HG02759 (cell line): Measurements from ENCODE around the gene ACACA.
A peak's percentile ranks its signal among the peaks of the same experiment; 100 is the strongest.
"Not testable (repeated sequence)": the region's sequence is repeated elsewhere in the genome, so short reads cannot be mapped to it uniquely, and the experiment has no call there.

Experiments
- ATAC-seq: cut with Tn5 transposase; IDR thresholded peaks from one replicate; pipeline ENCODE4 v1.9.1; 2021; ENCODE audit warnings: mild to moderate bottlenecking, moderate library complexity; ENCODE audit not compliant: unreplicated experiment

The ACACA gene

DNA sequence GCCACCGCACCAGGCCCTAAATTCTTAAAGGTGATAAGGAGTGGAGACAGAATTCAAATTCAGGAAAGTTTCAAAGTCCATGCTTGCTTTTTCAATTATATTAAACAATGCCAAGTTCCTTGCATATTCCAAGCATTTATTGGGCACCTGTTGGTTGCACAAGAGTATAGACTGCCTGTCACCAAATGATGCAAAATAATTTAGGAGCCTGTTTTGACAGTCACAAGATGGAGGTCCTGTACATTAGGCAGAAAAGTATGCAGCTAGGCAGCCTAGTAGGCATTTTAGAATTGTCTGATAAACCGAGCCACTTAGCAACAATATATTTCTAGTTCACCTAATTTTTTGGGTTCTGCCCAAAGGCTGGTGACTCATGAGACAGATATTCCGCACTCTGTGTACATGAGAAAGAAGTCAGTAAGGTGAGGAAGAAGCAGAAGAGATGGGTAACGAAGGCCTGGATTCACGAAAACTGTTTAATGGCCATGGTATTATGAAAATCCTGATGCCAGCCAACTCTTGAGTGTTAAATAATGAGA is 7.3 kb downstream of the ACACA start:
- no peak for ATAC-seq

DNA sequence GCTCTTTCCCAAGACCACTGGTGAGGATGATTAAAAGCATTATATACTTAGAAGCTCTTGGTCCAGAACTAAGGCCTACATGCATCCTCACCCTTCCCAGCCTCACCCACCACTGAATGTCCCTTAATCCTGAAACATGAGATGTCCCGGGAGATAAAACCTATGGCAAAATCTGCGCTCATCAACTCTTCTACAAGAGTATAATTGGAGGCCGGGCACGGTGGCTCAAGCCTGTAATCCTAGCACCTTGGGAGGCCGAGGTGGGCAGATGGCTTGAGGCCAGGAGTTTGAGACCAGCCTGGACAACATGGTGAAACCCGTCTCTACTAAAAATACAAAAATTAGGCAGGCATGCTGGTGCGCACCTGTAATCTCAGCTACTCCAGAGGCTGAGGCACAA is 13.3 kb downstream of the ACACA start:
- ATAC-seq: no peak

DNA sequence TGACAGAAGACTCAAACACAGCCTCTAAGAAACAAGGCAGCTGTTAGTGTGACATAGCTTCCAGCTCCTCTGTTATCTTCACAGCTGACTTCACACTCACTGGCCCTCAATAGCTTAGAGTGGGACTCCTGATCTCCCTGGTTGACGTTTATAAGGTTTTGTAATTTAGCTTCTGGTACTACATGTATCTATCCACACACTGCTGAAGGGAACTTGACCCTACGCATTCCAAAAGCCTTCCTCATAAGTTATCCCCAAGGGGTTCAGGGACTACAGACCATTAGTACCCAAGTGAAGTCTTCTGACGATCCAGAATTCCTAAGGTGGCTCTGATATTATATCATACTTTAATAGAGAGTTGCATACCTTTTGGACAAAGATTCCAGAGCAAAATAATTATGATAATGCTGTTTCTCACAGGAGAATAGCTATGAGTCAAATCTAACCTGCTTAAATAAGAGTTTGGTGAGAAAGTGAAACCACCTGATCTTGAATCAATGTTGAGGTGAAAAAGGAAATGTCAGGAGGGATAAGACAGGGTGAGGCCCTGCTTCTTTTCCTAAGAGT is 14.5 kb downstream of the ACACA start:
- ATAC-seq: peak; percentile 38

DNA sequence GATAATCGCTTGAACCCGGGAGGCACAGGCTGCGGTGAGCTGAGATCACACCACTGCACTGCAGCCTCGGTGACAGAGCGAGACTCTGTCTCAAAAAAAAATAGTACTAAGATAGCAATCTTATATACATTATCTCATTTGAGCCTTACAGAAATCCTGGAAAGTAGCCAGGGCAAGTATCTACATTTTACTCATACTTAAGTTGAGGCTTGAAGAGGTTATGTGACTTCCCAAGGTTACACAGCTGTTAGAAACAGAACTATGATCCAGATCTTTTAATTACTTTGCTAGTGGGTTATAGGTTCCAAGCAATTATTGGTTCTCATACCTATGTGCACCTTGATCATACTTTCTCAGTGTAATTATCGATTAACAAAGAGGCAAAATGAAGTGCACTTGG is 15.5 kb downstream of the ACACA start:
- no peak for ATAC-seq

DNA sequence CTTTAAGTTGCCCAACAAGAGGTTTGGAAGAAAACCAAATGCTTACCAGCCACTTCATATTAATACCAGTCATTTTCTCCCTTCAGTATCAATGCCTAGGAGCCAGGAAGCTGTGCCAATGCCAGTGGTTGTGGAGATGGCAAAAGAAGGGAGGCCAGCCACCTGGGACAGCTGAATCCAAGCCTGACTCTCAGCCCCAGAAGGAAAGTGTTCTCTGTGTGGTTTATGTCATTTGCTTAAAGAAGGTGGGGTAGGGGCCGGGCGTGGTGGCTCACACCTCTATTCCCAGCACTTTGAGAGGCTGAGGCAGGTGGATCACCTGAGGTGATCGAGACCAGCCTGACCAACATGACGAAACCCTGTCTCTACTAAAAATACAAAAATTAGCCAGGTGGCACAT is 17.5 kb downstream of the ACACA start:
- no peak for ATAC-seq

DNA sequence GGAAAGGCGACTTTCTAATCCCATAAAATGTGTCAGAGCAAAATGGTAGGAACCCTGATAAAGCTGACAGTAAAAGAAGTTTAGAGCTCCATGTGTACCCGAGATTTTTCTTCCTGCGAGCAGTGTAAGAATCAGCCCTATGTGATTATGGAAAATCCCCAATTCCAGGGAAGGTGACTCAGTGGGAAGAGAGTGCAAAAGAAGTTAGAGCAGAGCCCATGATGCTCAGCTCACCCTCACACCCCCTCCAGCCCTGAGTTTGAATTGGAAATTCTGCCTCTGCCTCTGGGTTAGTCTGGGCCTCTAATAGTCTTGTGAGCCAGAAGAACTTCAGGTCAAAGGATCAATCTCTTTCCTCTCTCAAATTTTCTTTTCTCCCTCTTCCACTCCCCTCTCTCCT is 18.4 kb downstream of the ACACA start:
- ATAC-seq: no peak

DNA sequence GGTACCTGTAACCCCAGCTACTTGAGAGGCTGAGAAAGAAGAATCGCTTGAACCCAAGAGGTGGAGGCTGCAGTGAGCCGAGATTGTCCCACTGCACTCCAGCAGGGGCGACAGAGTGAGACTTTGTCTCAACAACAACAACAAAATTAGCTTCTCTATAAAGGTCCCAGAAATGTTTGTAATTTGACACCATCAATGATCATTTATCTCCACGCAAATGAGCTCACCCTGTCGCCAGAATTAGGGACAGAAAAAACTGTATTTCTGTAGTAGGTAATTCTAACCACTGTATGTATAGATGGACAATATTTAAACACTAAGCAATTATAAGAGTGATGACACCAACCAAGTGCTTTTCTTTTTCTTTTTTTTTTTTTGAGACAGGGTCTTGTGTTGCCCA is 20.2 kb downstream of the ACACA start:
- no peak for ATAC-seq

DNA sequence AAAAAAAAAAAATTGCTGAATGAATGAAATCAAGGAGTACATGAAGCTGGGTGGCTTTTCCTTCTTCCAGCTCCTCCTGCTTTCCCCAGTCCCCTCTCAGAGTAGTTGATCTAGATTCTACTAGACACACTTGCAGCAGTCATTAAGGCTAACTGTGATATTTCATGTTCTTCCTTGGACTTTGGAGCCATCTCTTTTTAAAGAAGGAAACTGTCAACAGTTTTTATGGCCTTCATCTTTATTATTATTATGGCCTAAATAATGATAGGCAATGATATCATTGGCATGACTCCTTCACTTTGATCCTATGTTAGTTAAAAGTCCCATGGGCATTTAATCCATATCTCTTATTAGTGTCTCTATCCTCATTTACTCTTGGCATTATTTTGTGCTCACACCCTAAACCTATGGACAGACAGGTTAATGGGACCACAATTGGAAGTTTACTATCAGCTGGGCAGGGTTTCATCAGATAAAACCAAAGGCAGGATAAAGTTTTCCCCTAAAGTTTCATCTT is 21.1 kb downstream of the ACACA start:
- ATAC-seq: no peak

DNA sequence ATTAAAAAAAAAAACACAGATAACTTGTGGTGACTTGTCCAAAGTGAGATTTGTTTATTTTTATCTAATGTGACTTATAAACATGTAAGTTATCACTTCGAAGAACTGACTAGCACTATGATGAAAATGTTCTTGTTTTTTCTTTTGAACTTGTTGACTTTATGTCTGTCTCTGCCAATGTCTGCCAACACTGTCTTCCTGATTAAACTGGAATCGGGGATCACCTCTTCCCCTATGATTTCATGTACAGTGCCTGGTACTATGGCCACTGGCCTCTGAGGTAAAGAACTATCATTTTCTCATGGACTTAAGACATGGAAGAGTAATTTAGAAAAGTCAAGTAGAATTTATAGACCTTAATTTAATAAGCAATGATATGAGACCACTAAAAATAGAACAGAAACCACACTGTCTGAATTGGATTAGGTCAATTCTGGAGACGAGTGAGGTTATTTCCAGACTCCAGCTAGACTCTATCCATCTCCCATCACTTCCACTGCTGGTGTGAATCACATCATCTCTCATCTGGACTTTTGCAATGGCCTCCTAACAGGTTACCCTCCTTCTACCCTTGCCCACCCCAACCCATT is 22.0 kb downstream of the ACACA start:
- no peak for ATAC-seq

DNA sequence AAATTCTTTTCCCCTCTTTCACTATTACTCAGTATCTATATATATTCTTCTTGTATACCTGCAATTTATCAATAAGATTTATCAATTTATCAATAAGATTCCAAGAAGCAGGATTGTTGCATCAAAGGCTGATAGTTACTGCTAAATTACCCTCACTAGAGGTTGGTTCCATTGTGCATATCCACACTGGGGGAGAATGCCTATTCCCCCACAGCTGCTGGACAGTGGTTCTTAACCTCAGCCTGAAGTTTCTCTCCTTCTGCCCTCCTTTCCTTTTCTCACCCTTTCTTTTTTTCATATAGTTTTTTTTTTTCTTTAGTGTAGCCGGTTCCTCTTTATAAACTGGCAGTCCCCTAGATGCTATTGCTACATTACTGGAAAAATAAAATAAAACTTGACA is 24.6 kb downstream of the ACACA start:
- no peak for ATAC-seq

DNA sequence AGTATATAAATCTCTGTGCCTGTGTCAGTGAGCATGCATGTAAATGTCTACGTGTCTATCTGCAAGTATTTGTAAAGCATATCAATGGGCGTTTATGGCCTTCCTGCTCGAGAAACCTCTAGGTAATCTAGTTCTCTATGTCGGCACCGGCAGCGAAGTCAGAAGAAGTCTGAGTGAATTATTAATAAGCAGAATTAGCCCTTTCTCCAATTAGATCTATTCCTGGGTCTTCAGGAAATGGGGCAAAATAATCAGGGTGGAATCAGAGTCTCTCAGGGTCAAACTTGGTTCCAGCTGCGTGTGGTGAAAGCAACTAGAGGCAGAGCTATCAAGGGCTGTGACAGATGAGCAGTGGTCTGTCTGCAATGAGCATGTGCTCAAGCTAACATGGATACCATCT is 30.9 kb downstream of the ACACA start, which contains the start of gene C17orf78:
Gene C17orf78 (plus strand): TSS at position 280 of the 400 bp plus-strand sequence. CDS start 108 bp downstream, at position 388.
- no peak for ATAC-seq

DNA sequence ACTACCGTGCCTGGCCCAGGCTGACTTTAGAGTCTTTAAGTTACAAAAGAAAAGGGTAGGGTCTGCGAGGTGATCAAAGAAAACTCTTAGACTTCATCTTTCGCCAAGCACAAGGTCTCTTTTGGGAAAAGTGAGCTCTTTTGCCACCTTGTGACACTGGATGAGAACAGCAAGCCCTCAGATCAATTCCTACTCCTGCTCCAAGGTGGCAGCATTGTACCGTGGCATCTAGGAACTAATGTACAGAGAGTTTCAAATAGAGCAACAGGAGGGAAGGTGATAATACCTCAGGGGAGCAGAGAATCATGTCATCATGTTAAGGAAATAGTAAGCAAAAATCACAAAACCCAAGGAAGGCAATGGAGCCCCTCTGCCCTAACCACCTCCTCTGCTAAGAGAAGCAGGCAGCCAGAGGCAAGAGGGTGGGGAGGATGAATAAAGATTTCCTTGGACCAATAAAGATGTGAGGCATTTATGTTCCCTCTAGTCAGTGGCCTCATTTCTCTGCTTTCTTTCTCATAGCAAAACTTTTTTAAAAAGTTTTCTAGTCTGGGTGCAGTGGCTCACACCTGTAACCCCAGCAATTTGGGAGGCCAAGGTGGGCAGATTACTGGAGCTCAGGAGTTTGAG is 33.0 kb downstream of the ACACA start:
- peak; percentile 56 for ATAC-seq

DNA sequence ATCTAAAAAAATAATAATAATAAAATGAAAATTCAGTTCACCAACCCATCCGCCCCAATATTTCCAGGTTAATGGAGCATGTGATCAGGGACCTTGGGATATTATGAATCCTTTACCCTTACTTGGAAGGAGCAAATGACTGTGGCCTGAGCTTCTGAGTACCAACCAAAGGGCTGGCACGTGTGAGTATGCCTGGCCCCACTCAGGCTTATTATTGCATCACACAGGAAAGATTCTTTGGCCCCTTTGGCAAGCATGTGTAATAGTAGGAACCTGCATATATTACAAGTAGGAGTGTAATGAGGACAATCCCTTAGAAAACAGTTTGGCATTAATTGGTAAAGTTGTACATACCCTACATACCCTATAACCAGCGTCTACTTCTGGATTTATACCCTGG is 38.1 kb downstream of the ACACA start:
- no peak for ATAC-seq

DNA sequence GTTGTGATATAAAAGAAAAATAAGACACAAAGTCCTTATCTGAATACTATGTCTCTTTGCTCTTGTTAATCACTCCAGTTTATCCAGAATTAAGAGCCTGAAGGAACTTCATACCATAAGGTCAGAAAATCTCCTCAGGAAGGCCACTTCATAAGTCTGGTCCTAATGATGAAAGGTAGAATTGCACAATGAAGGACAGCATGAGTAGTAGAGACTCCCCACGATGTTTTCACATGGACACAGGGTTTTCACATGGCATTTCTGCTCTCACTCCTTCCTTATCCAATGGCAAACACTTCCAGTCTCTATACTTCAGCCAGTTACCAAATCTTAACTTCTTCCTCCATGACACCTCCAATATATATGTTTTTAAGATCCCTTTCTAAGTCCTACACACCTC is 41.0 kb downstream of the ACACA start:
- ATAC-seq: no peak

DNA sequence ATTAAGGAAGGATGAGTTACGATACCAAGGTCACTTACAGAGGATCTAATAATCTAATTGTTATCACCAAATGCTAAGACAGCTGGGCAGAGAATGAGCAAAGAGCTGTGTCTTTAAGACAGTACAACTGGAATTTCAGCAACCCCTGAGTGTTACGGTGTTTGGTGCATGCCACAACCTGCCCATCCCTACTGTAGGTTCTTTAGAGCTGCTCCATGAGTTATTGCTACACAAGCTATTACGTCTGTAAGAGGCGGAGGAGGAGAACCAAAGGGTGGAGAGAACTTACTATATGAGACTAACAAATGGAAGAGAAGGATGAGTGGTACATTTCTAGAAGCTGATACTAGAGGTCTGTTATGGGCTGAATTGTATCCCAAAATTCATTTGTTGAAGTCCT is 45.1 kb downstream of the ACACA start:
- no peak for ATAC-seq

DNA sequence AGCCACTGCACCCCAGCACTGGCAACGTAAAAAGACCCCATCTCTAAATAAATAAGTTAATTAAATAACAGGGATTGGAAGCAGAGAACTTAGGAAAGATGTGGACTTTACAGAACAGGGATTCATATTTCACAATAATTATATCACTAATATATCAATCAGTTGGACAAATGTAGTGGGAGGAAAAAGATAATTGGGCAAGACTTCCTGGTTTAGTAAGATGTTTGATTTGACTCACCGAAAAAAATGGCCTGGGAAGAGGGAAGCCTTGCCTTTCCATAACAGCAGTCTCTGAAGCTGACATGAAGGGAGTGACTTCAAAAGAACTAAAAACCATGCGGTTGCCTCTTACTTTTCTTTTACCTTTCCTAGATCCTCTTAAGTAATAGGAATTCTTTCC is 46.0 kb downstream of the ACACA start:
- ATAC-seq: no peak

DNA sequence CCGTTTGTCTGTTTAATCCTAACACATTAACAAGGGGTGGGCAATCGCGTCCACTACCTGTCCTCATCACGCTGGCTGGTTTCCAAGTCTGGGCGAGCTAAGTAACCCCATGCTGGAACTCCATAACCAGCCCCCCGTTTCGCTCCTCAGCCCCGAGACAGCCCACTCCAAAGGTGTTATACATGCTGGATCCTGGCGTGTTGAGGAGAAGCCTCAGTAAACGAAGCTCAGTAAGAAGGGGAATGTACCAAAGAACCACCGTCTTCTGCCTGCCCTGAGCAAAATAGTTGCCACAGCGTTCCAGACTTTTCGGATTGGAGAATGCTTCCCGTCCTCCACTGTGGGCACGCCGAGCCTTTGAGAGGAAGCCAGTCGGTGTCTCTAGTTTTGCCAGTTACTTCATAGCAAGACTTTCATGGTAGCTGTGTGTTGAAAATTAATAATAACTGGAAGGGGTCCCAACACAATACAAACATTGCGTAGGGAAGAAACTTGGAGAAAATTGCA is 46.9 kb downstream of the ACACA start:
- ATAC-seq: no peak

DNA sequence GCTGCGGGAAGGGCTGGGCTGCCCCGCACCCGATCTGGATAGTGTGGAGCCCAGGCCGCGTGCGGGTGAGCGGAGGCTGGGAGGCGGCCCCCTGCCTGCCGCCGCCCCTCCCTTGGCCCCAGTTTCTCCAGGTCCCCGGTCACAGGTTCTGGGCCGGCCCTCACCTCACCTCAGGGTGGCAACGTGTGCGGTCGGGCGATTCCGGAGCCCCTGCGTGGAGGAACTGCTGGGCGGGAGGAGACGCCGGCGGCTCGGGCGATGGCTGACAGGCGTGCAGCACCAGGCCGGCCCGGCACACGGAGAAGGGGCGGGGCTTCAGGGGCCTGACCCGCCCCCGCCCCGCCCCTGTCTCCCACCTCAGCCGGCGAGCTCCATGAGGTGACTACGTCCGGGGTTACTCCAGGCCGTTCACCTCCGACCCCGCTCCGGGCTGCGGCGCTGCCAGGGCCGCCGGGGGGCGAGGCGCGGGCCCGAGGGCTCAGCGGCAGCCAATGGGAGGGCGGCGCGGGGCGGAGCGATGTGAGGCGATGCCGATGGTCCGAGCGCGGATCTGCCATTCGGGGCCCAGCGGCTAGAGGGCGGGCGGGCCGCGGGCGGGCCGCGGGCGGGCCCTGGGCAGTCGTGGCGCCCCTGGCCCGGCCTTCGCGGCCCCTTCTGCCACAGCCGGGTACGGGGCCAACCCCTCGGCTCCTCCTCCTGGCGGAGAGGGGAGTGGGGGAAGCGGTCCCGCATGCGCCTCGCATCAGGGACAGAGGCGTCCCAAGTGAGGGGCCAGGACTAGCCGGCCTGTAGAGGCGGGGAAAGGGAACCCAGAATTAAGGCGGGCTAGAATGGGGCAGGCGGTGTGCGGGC is 47.6 kb downstream of the ACACA start:
- peak; percentile 93 for ATAC-seq

DNA sequence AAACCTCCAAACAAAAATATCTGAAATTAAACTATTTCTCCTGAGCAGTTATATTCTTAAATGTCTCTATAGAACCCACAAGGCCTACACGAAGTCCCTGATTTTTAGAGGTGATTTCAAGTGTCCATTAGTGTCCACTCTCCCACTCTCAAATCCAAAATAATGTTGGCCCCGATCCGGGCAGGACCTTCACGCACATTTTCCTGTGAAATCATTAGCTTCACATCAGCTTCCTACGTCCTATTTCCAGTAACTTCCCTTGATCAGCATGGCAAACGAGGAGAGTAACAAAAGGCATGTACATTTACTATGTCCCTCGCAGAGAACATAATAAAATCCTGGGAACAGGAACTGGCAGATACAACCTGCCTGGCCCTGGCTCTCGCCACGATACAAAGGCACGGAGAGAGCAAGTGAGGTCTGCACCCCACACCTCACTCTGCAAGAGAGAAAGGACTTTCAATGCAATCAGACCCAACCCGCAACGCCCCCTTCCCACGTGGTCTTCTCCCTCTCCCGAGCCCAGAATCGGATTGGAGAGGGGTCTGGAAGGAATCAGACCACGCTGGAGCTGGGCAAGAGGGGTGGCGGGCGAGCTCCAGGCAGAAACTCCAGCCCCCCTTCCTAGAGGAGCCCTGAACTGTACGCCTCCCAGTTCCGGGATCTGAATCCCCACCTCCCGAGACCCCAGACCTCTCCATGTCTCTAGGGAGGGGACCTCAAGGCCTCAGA is 48.4 kb downstream of the ACACA start:
- peak; percentile 3 for ATAC-seq

DNA sequence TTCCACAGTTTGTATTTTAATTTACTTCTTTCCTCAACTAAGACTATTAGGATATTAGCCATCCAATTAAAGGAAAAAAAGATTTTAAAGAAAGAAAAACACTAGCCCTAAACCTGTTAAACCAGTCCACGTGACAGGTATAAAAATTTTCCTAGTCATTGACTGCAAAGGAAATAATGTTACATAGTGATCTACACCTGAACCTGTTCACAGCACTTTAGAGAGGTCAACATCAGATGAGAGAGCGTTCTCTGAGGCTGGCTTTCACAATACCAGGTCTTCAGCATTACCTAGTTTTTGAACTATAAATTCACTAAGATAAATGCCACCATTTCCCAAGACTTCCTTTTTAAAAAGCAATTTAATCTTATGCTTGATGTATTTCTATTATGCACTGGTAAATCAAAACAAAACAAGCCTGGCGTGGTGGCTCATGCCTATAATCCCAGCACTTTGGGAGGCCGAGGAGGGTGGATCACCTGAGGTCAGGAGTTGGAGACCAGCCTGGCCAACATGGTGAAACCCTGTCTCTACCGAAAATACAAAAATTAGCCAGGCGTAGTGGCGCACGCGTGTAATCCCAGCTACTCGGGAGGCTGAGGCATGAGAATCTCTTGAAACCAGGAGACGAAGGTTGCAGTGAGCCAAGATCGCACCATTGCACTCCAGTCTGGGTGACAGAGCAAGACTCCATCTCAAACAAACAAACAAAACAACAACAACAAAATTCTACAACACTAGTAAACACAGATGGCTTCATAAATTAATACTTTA is 49.7 kb downstream of the ACACA start:
- not testable (repeated sequence) for ATAC-seq
